T-helper 2 cell treated with Interferon-gamma antibody and Interleukin-4, amounts not matched to agents 5 μg/mL and 100 μg/mL, for 36 hours (primary cell): Measurements from ENCODE around the gene SAFB.

Source experiments
- DNase-seq: peaks from one replicate; pipeline ENCODE4 v3.0.0; 2021; ENCODE audit warnings: low spot score
- H3K27ac Mint-ChIP-seq: one replicate; pipeline ENCODE4 v1.8.0; 2021; ENCODE audit warnings: mild to moderate bottlenecking, mixed read lengths
- H3K27me3 Mint-ChIP-seq: one replicate; pipeline ENCODE4 v1.8.0; 2021; ENCODE audit warnings: low read depth, mixed read lengths
- H3K36me3 Mint-ChIP-seq: one replicate; pipeline ENCODE4 v1.8.0; 2021; ENCODE audit warnings: low read depth, mixed read lengths
- H3K4me1 Mint-ChIP-seq: one replicate; pipeline ENCODE4 v1.8.0; 2021; ENCODE audit warnings: low read depth, mixed read lengths
- H3K4me3 Mint-ChIP-seq: one replicate; pipeline ENCODE4 v1.8.0; 2022; ENCODE audit warnings: mild to moderate bottlenecking, moderate library complexity, mixed read lengths
- H3K9me3 Mint-ChIP-seq: one replicate; pipeline ENCODE4 v1.8.0; 2021; ENCODE audit warnings: mixed read lengths

SAFB gene

GRCh38 chr19:5627395-5627904 is 4.6 kb downstream of the SAFB start:
- H3K9me3 Mint-ChIP-seq, result no peaks in the 10 kb centered on the region
- H3K4me3 Mint-ChIP-seq, result peak overlapping the region; percentile 36
- peak overlapping the region; percentile 62 for H3K27ac Mint-ChIP-seq
- H3K27me3 Mint-ChIP-seq, result peaks cover 3% of the 10 kb centered on the region
- H3K36me3 Mint-ChIP-seq, result peaks cover 62% of the 10 kb centered on the region
- peak; percentile 27 for DNase-seq
- H3K4me1 Mint-ChIP-seq, result peaks cover 52% of the 10 kb centered on the region

GRCh38 chr19:5628461-5628860 is 5.6 kb downstream of the SAFB start:
- Mint-ChIP-seq H3K4me1 (peaks cover 55% of the 10 kb centered on the region), H3K27me3 (no peaks in the 10 kb centered on the region), H3K27ac (no peak overlapping the region), H3K36me3 (peaks cover 62% of the 10 kb centered on the region), H3K4me3 (no peak overlapping the region), H3K9me3 (no peaks in the 10 kb centered on the region)
- DNase-seq, result no peak

GRCh38 chr19:5628919-5629481 is 6.1 kb downstream of the SAFB start:
- Mint-ChIP-seq H3K27me3 (no peaks in the 10 kb centered on the region), H3K27ac (no peak overlapping the region), H3K9me3 (no peaks in the 10 kb centered on the region), H3K36me3 (peaks cover 59% of the 10 kb centered on the region), H3K4me3 (peak overlapping the region; percentile 24), H3K4me1 (peaks cover 55% of the 10 kb centered on the region)
- no peak for DNase-seq

GRCh38 chr19:5631567-5632240 is 8.8 kb downstream of the SAFB start:
- H3K27me3 Mint-ChIP-seq, result no peaks in the 10 kb centered on the region
- no peaks in the 10 kb centered on the region for H3K9me3 Mint-ChIP-seq
- no peak overlapping the region for H3K4me3 Mint-ChIP-seq
- DNase-seq, result no peak
- no peak overlapping the region for H3K27ac Mint-ChIP-seq
- H3K4me1 Mint-ChIP-seq, result peaks cover 36% of the 10 kb centered on the region
- peaks cover 38% of the 10 kb centered on the region for H3K36me3 Mint-ChIP-seq

GRCh38 chr19:5632241-5632612 is 9.3 kb downstream of the SAFB start:
- H3K27ac Mint-ChIP-seq, result no peak overlapping the region
- H3K4me3 Mint-ChIP-seq, result no peak overlapping the region
- H3K9me3 Mint-ChIP-seq, result no peaks in the 10 kb centered on the region
- peaks cover 37% of the 10 kb centered on the region for H3K36me3 Mint-ChIP-seq
- H3K27me3 Mint-ChIP-seq, result no peaks in the 10 kb centered on the region
- peaks cover 36% of the 10 kb centered on the region for H3K4me1 Mint-ChIP-seq
- DNase-seq, result no peak

- peaks cover 32% of the 10 kb centered on the region for H3K4me1 Mint-ChIP-seq
- H3K36me3 Mint-ChIP-seq, result peaks cover 33% of the 10 kb centered on the region
- no peak for DNase-seq
- H3K27ac Mint-ChIP-seq, result no peak overlapping the region
- H3K9me3 Mint-ChIP-seq, result no peaks in the 10 kb centered on the region
- no peak overlapping the region for H3K4me3 Mint-ChIP-seq
- H3K27me3 Mint-ChIP-seq, result no peaks in the 10 kb centered on the region
Measured at GRCh38 chr19:5632657-5633056, 9.8 kb downstream of the SAFB start.

GRCh38 chr19:5635427-5635826 is 12.5 kb downstream of the SAFB start:
- H3K4me3 Mint-ChIP-seq, result no peak overlapping the region
- no peaks in the 10 kb centered on the region for H3K27me3 Mint-ChIP-seq
- DNase-seq, result no peak
- peaks cover 17% of the 10 kb centered on the region for H3K4me1 Mint-ChIP-seq
- peaks cover 27% of the 10 kb centered on the region for H3K36me3 Mint-ChIP-seq
- H3K27ac Mint-ChIP-seq, result no peak overlapping the region
- no peaks in the 10 kb centered on the region for H3K9me3 Mint-ChIP-seq

GRCh38 chr19:5637971-5638370 is 15.1 kb downstream of the SAFB start:
- peaks cover 31% of the 10 kb centered on the region for H3K36me3 Mint-ChIP-seq
- peaks cover 5% of the 10 kb centered on the region for H3K4me1 Mint-ChIP-seq
- no peak for DNase-seq
- no peaks in the 10 kb centered on the region for H3K27me3 Mint-ChIP-seq
- no peak overlapping the region for H3K27ac Mint-ChIP-seq
- H3K4me3 Mint-ChIP-seq, result no peak overlapping the region
- no peaks in the 10 kb centered on the region for H3K9me3 Mint-ChIP-seq

- Mint-ChIP-seq H3K4me3 (no peak overlapping the region), H3K27me3 (no peaks in the 10 kb centered on the region), H3K27ac (no peak overlapping the region), H3K9me3 (no peaks in the 10 kb centered on the region), H3K36me3 (peaks cover 49% of the 10 kb centered on the region), H3K4me1 (peaks cover 3% of the 10 kb centered on the region)
- no peak for DNase-seq
Measured at GRCh38 chr19:5641171-5641570, 18.3 kb downstream of the SAFB start.

- Mint-ChIP-seq H3K36me3 (peaks cover 59% of the 10 kb centered on the region), H3K9me3 (no peaks in the 10 kb centered on the region), H3K4me3 (no peak overlapping the region), H3K27me3 (no peaks in the 10 kb centered on the region), H3K27ac (no peak overlapping the region), H3K4me1 (peaks cover 3% of the 10 kb centered on the region)
- no peak for DNase-seq
Measured at GRCh38 chr19:5642204-5642603, 19.3 kb downstream of the SAFB start.

GRCh38 chr19:5643060-5643459 is 20.2 kb downstream of the SAFB start:
- Mint-ChIP-seq H3K4me3 (no peak overlapping the region), H3K27me3 (no peaks in the 10 kb centered on the region), H3K27ac (no peak overlapping the region), H3K9me3 (no peaks in the 10 kb centered on the region), H3K4me1 (peaks cover 3% of the 10 kb centered on the region), H3K36me3 (peaks cover 65% of the 10 kb centered on the region)
- no peak for DNase-seq

- Mint-ChIP-seq H3K27me3 (no peaks in the 10 kb centered on the region), H3K36me3 (peaks cover 70% of the 10 kb centered on the region), H3K4me1 (peaks cover 3% of the 10 kb centered on the region), H3K4me3 (no peak overlapping the region), H3K27ac (no peak overlapping the region), H3K9me3 (no peaks in the 10 kb centered on the region)
- no peak for DNase-seq
Measured at GRCh38 chr19:5644037-5644436, 21.2 kb downstream of the SAFB start.

- no peaks in the 10 kb centered on the region for H3K27me3 Mint-ChIP-seq
- no peak for DNase-seq
- H3K27ac Mint-ChIP-seq, result no peak overlapping the region
- H3K9me3 Mint-ChIP-seq, result no peaks in the 10 kb centered on the region
- H3K36me3 Mint-ChIP-seq, result peaks cover 72% of the 10 kb centered on the region
- H3K4me3 Mint-ChIP-seq, result no peak overlapping the region
- H3K4me1 Mint-ChIP-seq, result peaks cover 3% of the 10 kb centered on the region
Measured at GRCh38 chr19:5645409-5645808, 22.5 kb downstream of the SAFB start.

GRCh38 chr19:5646703-5647102 is 23.8 kb downstream of the SAFB start:
- Mint-ChIP-seq H3K36me3 (peaks cover 76% of the 10 kb centered on the region), H3K4me1 (no peaks in the 10 kb centered on the region)

GRCh38 chr19:5648464-5648863 is 25.6 kb downstream of the SAFB start:
- no peak overlapping the region for H3K4me3 Mint-ChIP-seq
- DNase-seq, result no peak

More at GRCh38 chr19:5646703-5647102, 23.8 kb downstream of the SAFB start:
- no peaks in the 10 kb centered on the region for H3K9me3 Mint-ChIP-seq
- no peak overlapping the region for H3K4me3 Mint-ChIP-seq
- H3K27me3 Mint-ChIP-seq, result no peaks in the 10 kb centered on the region
- peak overlapping the region; percentile 2 for H3K27ac Mint-ChIP-seq
- no peak for DNase-seq

More at GRCh38 chr19:5648464-5648863, 25.6 kb downstream of the SAFB start:
- no peak overlapping the region for H3K27ac Mint-ChIP-seq
- no peaks in the 10 kb centered on the region for H3K9me3 Mint-ChIP-seq
- H3K36me3 Mint-ChIP-seq, result peaks cover 79% of the 10 kb centered on the region
- no peaks in the 10 kb centered on the region for H3K4me1 Mint-ChIP-seq
- H3K27me3 Mint-ChIP-seq, result no peaks in the 10 kb centered on the region
